Trophoblast cell (in vitro differentiated cells and primary cell): Measurements from ENCODE around the gene DBF4B.

Experiments
- DNase-seq, 2 donors: peaks; one replicate each; pipeline ENCODE4 v3.0.0-alpha.2; 2016
- H2AFZ ChIP-seq: 2 replicates; pipeline ENCODE4 v1.6.1; 2013; ENCODE audit warnings: low read length, moderate library complexity, mild to moderate bottlenecking; ENCODE audit not compliant: insufficient read depth, poor library complexity
- H2AK5ac ChIP-seq: 2 replicates; pipeline ENCODE4 v1.6.1; 2013; ENCODE audit warnings: mild to moderate bottlenecking, low read length
- H2BK120ac ChIP-seq: 2 replicates; pipeline ENCODE4 v1.6.1; 2013; ENCODE audit warnings: low read length, mild to moderate bottlenecking, moderate library complexity; ENCODE audit not compliant: insufficient read depth, poor library complexity
- H2BK12ac ChIP-seq: 2 replicates; pipeline ENCODE4 v1.6.1; 2013; ENCODE audit warnings: mild to moderate bottlenecking, low read length, moderate library complexity
- H2BK5ac ChIP-seq: 2 replicates; pipeline ENCODE4 v1.6.1; 2013; ENCODE audit warnings: low read length, low read depth, moderate library complexity, mild to moderate bottlenecking; ENCODE audit not compliant: poor library complexity
- H3K14ac ChIP-seq: 2 replicates; pipeline ENCODE4 v1.6.1; 2013; ENCODE audit warnings: mild to moderate bottlenecking, low read length
- H3K18ac ChIP-seq: 2 replicates; pipeline ENCODE4 v1.6.1; 2013; ENCODE audit warnings: mild to moderate bottlenecking, low read length
- H3K23ac ChIP-seq: 2 replicates; pipeline ENCODE4 v1.6.1; 2013; ENCODE audit warnings: low read length
- H3K27ac ChIP-seq: 2 replicates; pipeline ENCODE4 v1.5.1; 2013; ENCODE audit warnings: low read depth, mild to moderate bottlenecking, inconsistent platforms, low read length, moderate library complexity
- H3K27me3 ChIP-seq: 2 replicates; pipeline ENCODE4 v1.6.1; 2013; ENCODE audit warnings: inconsistent platforms, mild to moderate bottlenecking, low read length, moderate library complexity; ENCODE audit not compliant: insufficient read depth
- H3K36me3 ChIP-seq, 2 experiments: 1 replicate in 1 of 2; 2 replicates in 1 of 2; pipeline ENCODE4 v1.6.1; 2013; ENCODE audit warnings: low read length in 2 of 2, mild to moderate bottlenecking in 2 of 2, moderate library complexity in 1 of 2; ENCODE audit not compliant: insufficient read depth in 2 of 2, control insufficient read depth in 1 of 2
- H3K4ac ChIP-seq: 2 replicates; pipeline ENCODE4 v1.6.1; 2013; ENCODE audit warnings: low read depth, mild to moderate bottlenecking, low read length, moderate library complexity
- H3K4me1 ChIP-seq, 2 experiments: 1 replicate in 1 of 2; 2 replicates in 1 of 2; pipeline ENCODE4 v1.6.1; 2013; ENCODE audit warnings: low read length in 2 of 2, mild to moderate bottlenecking in 2 of 2, moderate library complexity in 1 of 2; ENCODE audit not compliant: insufficient read depth in 2 of 2, control insufficient read depth in 1 of 2
- H3K4me2 ChIP-seq: 2 replicates; pipeline ENCODE4 v1.6.1; 2013; ENCODE audit warnings: inconsistent platforms, mild to moderate bottlenecking, low read length, moderate library complexity
- H3K4me3 ChIP-seq: 2 replicates; pipeline ENCODE4 v1.5.1; 2013; ENCODE audit warnings: mild to moderate bottlenecking, low read depth, low read length, inconsistent platforms
- H3K79me1 ChIP-seq: one replicate; pipeline ENCODE4 v1.6.1; 2013; ENCODE audit warnings: low read length
- H3K79me2 ChIP-seq: 2 replicates; pipeline ENCODE4 v1.6.1; 2013; ENCODE audit warnings: low read length, mild to moderate bottlenecking; ENCODE audit not compliant: control insufficient read depth, insufficient read depth, poor library complexity
- H3K9ac ChIP-seq: 2 replicates; pipeline ENCODE4 v1.6.1; 2013; ENCODE audit warnings: mild to moderate bottlenecking, low read length
- H3K9me3 ChIP-seq: 2 replicates; pipeline ENCODE4 v1.6.1; 2013; ENCODE audit warnings: low read depth, mild to moderate bottlenecking, control low read depth, inconsistent platforms, low read length; ENCODE audit not compliant: insufficient read depth
- H4K12ac ChIP-seq: 2 replicates; pipeline ENCODE4 v1.6.1; 2013; ENCODE audit warnings: low read depth, mild to moderate bottlenecking, low read length, moderate library complexity
- H4K8ac ChIP-seq: 2 replicates; pipeline ENCODE4 v1.6.1; 2013; ENCODE audit warnings: low read depth, mild to moderate bottlenecking, low read length, moderate library complexity
- H4K91ac ChIP-seq: one replicate; pipeline ENCODE4 v1.6.1; 2013; ENCODE audit warnings: low read depth, mild to moderate bottlenecking, low read length, moderate library complexity
- WGBS: extraction: QIAGEN DNeasy Blood & Tissue Kit; methylation state at CpG from one replicate; pipeline ENCODE4 v1.1.7; 2013; ENCODE audit warnings: missing lambda C conversion rate; ENCODE audit not compliant: insufficient read length, insufficient coverage; ENCODE audit errors: extremely low coverage; 5-methylcytosine and 5-hydroxymethylcytosine counted together

The DBF4B gene

GRCh38 chr17:44793885-44794842, 85.7 kb downstream of the DBF4B start:
- no CpG with 5 or more reads among the region's 18 CpGs for WGBS
- Histone ChIP-seq H3K79me2 (no peaks in the 10 kb centered on the region), H4K8ac (no peak overlapping the region), H3K9ac (no peak overlapping the region), H2BK12ac (no peak overlapping the region), H3K79me1 (no peaks in the 10 kb centered on the region), H3K9me3 (no peaks in the 10 kb centered on the region), H3K4me1 (peaks cover 5 to 10% of the 10 kb centered on the region in 2 experiments), H3K4me3 (no peak overlapping the region), H3K27ac (no peak overlapping the region), H4K12ac (no peak overlapping the region), H2AFZ (no peak overlapping the region), H2BK5ac (no peak overlapping the region), H2BK120ac (no peak overlapping the region), H3K18ac (no peak overlapping the region), H3K27me3 (no peaks in the 10 kb centered on the region), H3K36me3 (peaks cover 4 to 8% of the 10 kb centered on the region in 2 experiments), H3K14ac (no peak overlapping the region), H3K4me2 (no peak overlapping the region), H3K4ac (no peak overlapping the region), H2AK5ac (no peak overlapping the region), H3K23ac (no peak overlapping the region), H4K91ac (no peak overlapping the region)
- DNase-seq, result no peak

- Histone ChIP-seq H2AFZ (no peak overlapping the region), H3K4me1 (peaks cover 5 to 10% of the 10 kb centered on the region in 2 experiments), H4K12ac (no peak overlapping the region), H3K14ac (no peak overlapping the region), H3K9ac (no peak overlapping the region), H2BK120ac (no peak overlapping the region), H3K36me3 (peaks cover 6 to 8% of the 10 kb centered on the region in 2 experiments), H3K4me2 (no peak overlapping the region), H3K79me1 (no peaks in the 10 kb centered on the region), H3K23ac (no peak overlapping the region), H2AK5ac (no peak overlapping the region), H2BK5ac (no peak overlapping the region), H4K91ac (no peak overlapping the region), H2BK12ac (no peak overlapping the region), H4K8ac (no peak overlapping the region), H3K4ac (no peak overlapping the region), H3K79me2 (no peaks in the 10 kb centered on the region), H3K18ac (no peak overlapping the region), H3K9me3 (no peaks in the 10 kb centered on the region), H3K4me3 (no peak overlapping the region), H3K27me3 (no peaks in the 10 kb centered on the region), H3K27ac (no peak overlapping the region)
- DNase-seq, result peak; percentile 44 to 64
- whole genome bisulfite sequencing, result no CpG with 5 or more reads among the region's 10 CpGs
Measured at GRCh38 chr17:44794851-44795413, 86.5 kb downstream of the DBF4B start.

DNA sequence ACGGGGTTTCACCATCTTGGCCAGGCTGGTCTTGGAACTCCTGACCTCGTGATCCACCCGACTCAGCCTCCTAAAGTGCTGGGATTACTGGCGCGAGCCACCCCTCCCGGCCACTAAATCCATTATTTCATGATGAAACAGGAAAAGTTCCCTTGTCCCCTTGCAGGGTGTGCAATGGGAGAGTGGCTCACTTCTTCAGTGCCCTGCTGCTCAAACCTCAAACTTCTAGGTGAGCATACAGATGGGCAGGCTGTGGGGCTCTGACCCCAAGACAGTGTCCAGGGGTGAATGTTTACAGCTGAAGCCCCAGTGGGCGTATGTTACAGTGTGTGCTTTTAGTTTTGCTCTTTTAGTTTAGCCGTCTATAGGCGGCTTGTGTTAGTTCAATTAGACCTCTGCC, 87.0 kb downstream of the DBF4B start:
- Histone ChIP-seq H4K12ac (no peak overlapping the region), H3K79me2 (no peaks in the 10 kb centered on the region), H2BK120ac (no peak overlapping the region), H2AFZ (no peak overlapping the region), H3K79me1 (no peaks in the 10 kb centered on the region), H3K4ac (no peak overlapping the region), H3K4me2 (no peak overlapping the region), H3K36me3 (peaks cover 6 to 8% of the 10 kb centered on the region in 2 experiments), H3K4me1 (peaks cover 5 to 10% of the 10 kb centered on the region in 2 experiments), H3K27me3 (no peaks in the 10 kb centered on the region), H2BK5ac (no peak overlapping the region), H3K18ac (no peak overlapping the region), H2BK12ac (no peak overlapping the region), H3K9ac (no peak overlapping the region), H4K91ac (no peak overlapping the region), H3K9me3 (no peaks in the 10 kb centered on the region), H3K27ac (no peak overlapping the region), H3K23ac (no peak overlapping the region), H3K4me3 (no peak overlapping the region), H4K8ac (no peak overlapping the region), H2AK5ac (no peak overlapping the region), H3K14ac (no peak overlapping the region)
- no CpG with 5 or more reads among the region's 9 CpGs for WGBS
- no peak for DNase-seq

- no peaks in the 10 kb centered on the region for H3K9me3 ChIP-seq
- H3K36me3 ChIP-seq, result peaks cover 6 to 10% of the 10 kb centered on the region in 2 experiments
- peaks cover 5 to 10% of the 10 kb centered on the region in 2 experiments for H3K4me1 ChIP-seq
- H3K23ac ChIP-seq, result no peak overlapping the region
- H3K4me3 ChIP-seq, result no peak overlapping the region
- WGBS, result no CpG with 5 or more reads among the region's 10 CpGs
- no peak for DNase-seq
- no peak overlapping the region for H3K27ac ChIP-seq
- no peak overlapping the region for H2AK5ac ChIP-seq
- H3K79me2 ChIP-seq, result no peaks in the 10 kb centered on the region
- no peak overlapping the region for H3K14ac ChIP-seq
- no peak overlapping the region for H3K18ac ChIP-seq
- H4K12ac ChIP-seq, result no peak overlapping the region
- H3K4me2 ChIP-seq, result no peak overlapping the region
- no peak overlapping the region for H3K4ac ChIP-seq
- H3K27me3 ChIP-seq, result no peaks in the 10 kb centered on the region
- no peaks in the 10 kb centered on the region for H3K79me1 ChIP-seq
- H2AFZ ChIP-seq, result no peak overlapping the region
- no peak overlapping the region for H2BK5ac ChIP-seq
- H4K91ac ChIP-seq, result no peak overlapping the region
- H3K9ac ChIP-seq, result no peak overlapping the region
- H4K8ac ChIP-seq, result no peak overlapping the region
- no peak overlapping the region for H2BK12ac ChIP-seq
- H2BK120ac ChIP-seq, result no peak overlapping the region
Measured at GRCh38 chr17:44795928-44796327, 87.5 kb downstream of the DBF4B start.
